ENCODE measurements around the gene MICALL2. TPM values are rescaled to one million over a fixed set of nuclear protein-coding genes. Genes with fewer than 3 reads are reported as not detected.
"Not testable (repeated sequence)": the region's sequence is repeated elsewhere in the genome, so short reads cannot be mapped to it uniquely, and the experiment has no call there.

The MICALL2 gene
- total and polyA plus RNA-seq, 3 donors from 2014 or later, result 13.4 to 39.4 (median 29.4) TPM

DNA sequence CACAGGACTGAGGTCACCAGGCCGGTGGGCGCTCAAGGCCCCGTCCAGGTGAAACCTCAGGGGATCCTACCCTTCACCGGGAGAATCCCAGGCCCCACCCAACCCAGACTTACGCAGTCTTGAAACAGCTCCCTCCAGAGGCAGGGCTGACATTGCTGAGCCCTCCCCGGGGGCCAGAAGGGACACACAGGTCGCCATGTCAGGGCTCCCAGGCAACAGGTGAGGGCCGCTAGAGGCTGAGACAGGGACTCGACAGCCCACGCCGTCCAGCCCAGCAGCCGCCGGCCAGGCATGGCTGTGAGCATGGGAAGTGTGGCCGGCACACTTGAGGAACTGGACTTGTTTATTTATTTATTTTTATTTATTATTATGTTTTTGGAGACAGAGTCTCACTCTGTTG, 10.3 kb downstream of the MICALL2 start:
- DNase-seq, result no peak
- intact Hi-C loops (cut with DNase I; ENCODE audit: low total_unique reads), result no loop called here
- Histone ChIP-seq H3K27me3 (no peaks in the 10 kb centered on the region), H3K27ac (no peak overlapping the region), H3K4me3 (no peak overlapping the region), H3K4me1 (no peaks in the 10 kb centered on the region), H3K36me3 (ENCODE audit: low read depth, missing control alignments) (no peaks in the 10 kb centered on the region), H3K9me3 (no peaks in the 10 kb centered on the region)
- TF ChIP-seq, protein P1, sequence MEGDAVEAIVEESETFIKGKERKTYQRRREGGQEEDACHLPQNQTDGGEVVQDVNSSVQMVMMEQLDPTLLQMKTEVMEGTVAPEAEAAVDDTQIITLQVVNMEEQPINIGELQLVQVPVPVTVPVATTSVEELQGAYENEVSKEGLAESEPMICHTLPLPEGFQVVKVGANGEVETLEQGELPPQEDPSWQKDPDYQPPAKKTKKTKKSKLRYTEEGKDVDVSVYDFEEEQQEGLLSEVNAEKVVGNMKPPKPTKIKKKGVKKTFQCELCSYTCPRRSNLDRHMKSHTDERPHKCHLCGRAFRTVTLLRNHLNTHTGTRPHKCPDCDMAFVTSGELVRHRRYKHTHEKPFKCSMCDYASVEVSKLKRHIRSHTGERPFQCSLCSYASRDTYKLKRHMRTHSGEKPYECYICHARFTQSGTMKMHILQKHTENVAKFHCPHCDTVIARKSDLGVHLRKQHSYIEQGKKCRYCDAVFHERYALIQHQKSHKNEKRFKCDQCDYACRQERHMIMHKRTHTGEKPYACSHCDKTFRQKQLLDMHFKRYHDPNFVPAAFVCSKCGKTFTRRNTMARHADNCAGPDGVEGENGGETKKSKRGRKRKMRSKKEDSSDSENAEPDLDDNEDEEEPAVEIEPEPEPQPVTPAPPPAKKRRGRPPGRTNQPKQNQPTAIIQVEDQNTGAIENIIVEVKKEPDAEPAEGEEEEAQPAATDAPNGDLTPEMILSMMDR (IDR thresholded peaks at IDR 0.05), result no peak
- no peak for TF ChIP-seq POLR2A (IDR thresholded peaks at IDR 0.05)
- 94 to 96% methylated on average over 11 to 14 of the region's 14 CpGs for WGBS, 2 donors

DNA sequence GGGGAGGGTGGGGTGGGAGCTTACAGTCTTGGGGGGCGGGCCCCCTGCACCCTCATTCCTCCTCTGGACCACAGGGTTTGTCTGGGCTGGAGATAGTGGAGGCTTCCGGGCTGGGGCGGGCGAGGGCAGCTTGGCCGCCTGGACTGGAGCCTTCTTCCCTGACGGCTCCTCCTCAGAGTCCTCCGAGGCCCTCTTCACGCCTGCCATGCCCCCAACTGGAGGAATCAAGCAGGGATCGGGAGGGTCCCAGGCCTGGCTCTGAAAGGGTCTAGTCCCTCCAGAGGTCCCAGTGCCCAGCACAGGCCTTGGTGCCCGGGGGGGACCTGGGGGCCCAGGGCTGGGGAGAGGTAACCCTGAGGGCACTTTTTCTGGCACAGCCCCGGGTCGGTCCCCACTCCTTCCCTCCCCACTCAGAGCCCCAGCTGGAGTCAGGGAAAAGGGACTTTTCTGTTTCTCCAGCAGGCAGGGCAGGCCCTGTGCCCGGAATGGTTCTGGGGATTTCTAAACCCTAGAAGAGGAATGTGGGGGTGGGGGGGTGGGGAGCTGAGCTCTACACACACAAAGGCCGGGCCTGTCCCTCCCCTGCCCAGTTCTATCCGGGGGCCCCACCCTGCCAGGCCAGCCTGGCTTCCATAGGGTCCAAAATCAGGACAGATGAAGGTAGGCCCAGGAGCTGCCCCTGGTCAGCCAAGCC, 11.6 kb downstream of the MICALL2 start:
- 35 to 74% methylated on average over 3 to 15 of the region's 15 CpGs for WGBS, 2 donors
- Histone ChIP-seq H3K4me3 (no peak overlapping the region), H3K27ac (no peak overlapping the region), H3K36me3 (ENCODE audit: low read depth, missing control alignments) (no peaks in the 10 kb centered on the region), H3K4me1 (no peaks in the 10 kb centered on the region), H3K27me3 (no peaks in the 10 kb centered on the region), H3K9me3 (no peaks in the 10 kb centered on the region)
- intact Hi-C loops (cut with DNase I; ENCODE audit: low total_unique reads), result no loop called here
- TF ChIP-seq, protein P1 (IDR thresholded peaks at IDR 0.05), result no peak
- no peak for TF ChIP-seq POLR2A (IDR thresholded peaks at IDR 0.05)
- no peak for DNase-seq

DNA sequence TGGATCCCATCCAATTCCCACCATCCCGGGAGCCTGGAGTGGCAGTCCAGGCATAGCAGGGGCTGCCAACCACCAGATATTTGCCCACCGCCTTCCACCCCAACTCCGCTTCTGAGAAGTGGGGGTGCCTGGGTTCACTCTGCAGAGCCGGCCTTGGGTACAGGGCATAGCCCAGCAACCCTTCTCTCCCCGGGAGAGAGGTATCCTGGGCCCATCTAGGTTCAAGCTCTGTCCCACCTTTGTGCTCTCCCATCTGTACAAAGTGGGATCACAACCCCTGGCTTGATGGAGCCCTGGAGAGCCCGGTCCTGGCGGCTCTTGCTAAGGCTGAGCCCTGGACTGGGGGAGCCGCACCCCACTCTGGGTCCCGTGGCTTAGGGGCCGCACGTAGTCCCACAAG, 12.2 kb downstream of the MICALL2 start:
- no peak for TF ChIP-seq POLR2A (IDR thresholded peaks at IDR 0.05)
- TF ChIP-seq, protein P1 (IDR thresholded peaks at IDR 0.05), result no peak
- DNase-seq, result no peak
- Histone ChIP-seq H3K4me1 (no peaks in the 10 kb centered on the region), H3K4me3 (no peak overlapping the region), H3K36me3 (ENCODE audit: low read depth, missing control alignments) (no peaks in the 10 kb centered on the region), H3K27me3 (no peaks in the 10 kb centered on the region), H3K9me3 (no peaks in the 10 kb centered on the region), H3K27ac (no peak overlapping the region)
- 80 to 100% methylated on average over 2 to 4 of the region's 11 CpGs for WGBS, 2 donors
- intact Hi-C loops (cut with DNase I; ENCODE audit: low total_unique reads), result no loop called here

DNA sequence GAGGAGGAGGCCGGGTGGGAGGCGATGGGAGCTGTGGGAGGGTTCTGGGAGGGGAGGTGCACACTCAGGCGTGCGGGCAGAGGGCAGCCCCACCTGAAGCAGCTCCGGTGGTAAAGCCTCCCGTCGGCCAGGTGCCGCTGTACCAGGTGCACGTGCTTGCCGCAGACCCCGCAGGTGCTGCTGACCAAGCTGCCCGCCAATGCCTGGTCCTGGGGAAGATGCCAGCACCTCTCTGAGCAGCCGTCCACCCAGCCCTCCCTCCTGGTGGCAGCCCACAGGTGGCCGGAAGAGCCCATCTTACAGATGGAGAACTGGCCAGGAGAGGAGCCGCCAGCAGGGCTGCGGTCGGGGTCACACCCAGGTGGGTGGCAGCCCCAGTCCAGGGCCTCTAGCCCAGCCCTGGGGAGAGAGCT, 12.6 kb downstream of the MICALL2 start:
- H3K27ac ChIP-seq, result no peak overlapping the region
- no peaks in the 10 kb centered on the region for H3K9me3 ChIP-seq
- TF ChIP-seq, protein P1 (IDR thresholded peaks at IDR 0.05), result no peak
- TF ChIP-seq POLR2A (IDR thresholded peaks at IDR 0.05), result no peak
- intact Hi-C loops (cut with DNase I; ENCODE audit: low total_unique reads), result no loop called here
- no peaks in the 10 kb centered on the region for H3K4me1 ChIP-seq
- H3K27me3 ChIP-seq, result no peaks in the 10 kb centered on the region
- no peak overlapping the region for H3K4me3 ChIP-seq
- no peak for DNase-seq
- WGBS, 2 donors, result 75 to 80% methylated on average over 7 to 17 of the region's 17 CpGs
- H3K36me3 ChIP-seq (ENCODE audit: low read depth, missing control alignments), result no peaks in the 10 kb centered on the region

DNA sequence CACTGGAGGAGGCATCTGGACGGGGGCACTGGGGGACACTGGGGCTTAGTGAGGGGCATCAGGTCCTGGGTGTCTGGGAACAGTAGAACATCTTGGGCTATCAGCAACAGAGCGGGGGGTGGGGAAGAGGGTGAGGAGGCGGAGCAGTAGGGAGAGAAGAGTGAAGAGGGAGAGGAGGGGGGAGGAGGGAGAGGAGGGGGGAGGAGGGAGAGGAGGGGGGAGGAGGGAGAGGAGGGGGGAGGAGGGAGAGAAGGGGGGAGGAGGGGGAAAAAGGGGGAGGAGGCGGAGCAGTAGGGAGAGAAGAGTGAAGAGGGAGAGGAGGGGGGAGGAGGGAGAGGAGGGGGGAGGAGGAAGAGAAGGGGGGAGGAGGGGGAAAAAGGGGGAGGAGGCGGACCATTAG, 13.2 kb downstream of the MICALL2 start:
- H3K4me1 ChIP-seq; intact Hi-C loops (cut with DNase I; ENCODE audit: low total_unique reads); H3K9me3 ChIP-seq; H3K4me3 ChIP-seq; DNase-seq; H3K27ac ChIP-seq; H3K36me3 ChIP-seq (ENCODE audit: low read depth, missing control alignments); H3K27me3 ChIP-seq: not testable (repeated sequence)
- 86 to 93% methylated on average over 4 of the region's 5 CpGs for WGBS, 2 donors

Data from testis (tissue), 3 donors.